GM21786 (cell line): Measurements from ENCODE around the gene ZNF316.
"Not testable (repeated sequence)": the region's sequence is repeated elsewhere in the genome, so short reads cannot be mapped to it uniquely, and the experiment has no call there.

Source experiments
- ATAC-seq: cut with Tn5 transposase; IDR thresholded peaks from one replicate; pipeline ENCODE4 v1.9.1; 2021; ENCODE audit not compliant: unreplicated experiment

ZNF316 gene

DNA sequence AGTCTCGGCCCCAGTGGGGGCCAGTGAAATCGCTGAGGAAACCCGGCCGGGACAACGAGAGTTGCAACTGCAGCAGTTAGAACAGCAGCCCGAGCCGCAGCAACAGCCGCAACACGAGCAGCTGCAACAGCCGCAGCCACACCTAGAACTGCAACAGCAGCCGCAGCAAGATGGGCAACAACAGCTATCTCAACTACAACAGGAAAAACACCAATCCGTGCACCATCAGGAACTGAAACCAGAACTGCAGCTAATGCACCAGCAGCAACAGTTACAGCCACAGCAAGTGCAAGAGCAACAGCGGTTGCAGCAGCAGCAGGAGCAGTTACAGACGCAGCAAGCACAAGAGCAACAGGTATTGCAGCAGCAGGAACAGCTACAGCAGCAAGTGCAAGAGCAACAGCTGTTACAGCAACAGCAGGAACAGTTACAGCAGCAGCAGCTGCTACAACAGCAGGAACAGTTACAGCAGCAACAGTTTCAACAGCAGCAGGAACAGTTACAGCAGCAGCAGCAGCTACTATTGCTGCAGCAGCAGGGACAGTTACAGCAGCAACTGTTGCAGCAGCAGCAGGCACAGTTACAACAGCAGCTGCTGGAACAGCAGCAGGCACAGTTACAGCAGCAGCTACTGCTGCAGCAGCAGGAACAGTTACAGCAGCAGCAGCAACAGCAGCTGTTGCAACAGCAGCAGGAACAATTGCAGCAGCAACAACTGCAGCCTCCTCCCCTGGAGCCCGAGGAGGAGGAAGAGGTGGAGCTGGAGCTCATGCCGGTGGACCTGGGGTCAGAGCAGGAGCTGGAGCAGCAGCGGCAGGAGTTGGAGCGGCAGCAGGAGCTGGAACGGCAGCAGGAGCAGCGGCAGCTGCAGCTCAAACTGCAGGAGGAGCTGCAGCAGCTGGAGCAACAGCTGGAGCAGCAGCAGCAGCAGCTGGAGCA is 15.7 kb upstream of the ZNF316 start:
- no peak for ATAC-seq

DNA sequence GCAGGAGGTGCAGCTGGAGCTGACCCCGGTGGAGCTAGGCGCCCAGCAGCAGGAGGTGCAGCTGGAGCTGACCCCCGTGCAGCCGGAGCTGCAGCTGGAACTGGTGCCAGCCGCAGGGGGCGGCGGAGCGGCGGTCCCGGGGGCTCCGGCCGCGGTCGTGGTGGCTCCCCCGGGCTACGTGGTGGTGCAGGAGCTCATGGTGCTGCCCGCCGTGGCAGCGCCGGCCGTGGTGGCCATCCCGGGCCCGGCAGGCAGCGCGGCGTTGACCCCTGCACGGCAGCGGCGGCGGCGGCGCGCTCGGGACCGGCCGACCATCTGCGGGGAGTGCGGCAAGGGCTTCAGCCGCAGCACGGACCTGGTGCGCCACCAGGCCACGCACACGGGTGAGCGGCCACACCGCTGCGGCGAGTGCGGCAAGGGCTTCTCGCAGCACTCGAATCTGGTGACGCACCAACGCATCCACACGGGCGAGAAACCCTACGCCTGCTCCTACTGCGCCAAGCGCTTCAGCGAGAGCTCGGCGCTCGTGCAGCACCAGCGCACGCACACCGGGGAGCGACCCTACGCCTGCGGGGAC is 14.9 kb upstream of the ZNF316 start:
- no peak for ATAC-seq

DNA sequence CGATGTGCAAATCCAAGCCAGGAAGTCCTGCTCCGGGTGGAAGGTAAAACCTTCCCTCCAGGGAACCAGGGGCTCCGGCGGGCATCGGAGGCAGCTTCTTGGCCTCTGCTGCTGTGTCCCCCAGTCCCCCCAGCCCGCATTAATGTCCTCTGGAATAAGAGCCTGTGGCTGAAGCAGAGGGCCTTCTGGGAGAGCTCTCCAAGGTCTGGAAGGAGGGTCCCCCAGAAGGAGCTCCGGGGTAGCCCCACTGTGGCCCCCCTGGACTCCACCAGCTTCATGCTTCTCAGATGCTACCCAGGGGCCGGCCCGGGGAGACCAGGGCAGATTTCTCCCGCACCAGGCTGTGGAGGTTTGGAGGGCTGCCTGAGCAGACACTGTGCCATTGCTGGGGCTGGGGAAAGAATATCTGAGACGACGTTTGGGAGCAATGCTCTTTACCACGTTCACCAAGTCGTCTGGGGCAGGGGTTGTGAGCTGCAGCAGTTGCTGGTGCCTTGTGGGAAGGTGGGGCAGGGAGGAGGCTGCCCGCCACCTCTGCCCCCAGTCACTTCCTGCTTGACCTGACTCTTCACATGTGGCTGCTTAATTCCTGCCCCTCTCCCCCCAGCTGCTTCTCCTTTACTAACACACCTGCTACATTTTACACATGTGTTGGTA is 13.4 kb upstream of the ZNF316 start:
- peak; percentile 58 for ATAC-seq

DNA sequence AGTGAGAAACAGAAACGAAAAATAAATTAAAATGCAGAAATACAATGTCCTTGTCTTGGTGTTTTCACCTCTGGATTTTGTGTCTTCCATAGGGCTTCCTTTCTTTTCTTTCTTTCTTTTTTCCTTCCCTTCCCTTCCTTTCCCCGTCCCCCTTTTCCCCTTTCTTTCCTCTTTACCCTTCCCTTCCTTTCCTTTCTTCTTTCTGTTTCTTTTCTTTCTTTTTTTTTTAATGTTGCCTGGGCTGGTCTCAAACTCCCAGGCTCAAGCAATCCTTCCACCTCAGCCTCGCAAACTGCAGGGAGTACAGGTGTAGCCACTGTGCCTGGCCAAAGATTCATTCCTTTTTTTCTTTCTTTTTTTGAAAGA is 12.9 kb upstream of the ZNF316 start:
- ATAC-seq: no peak

DNA sequence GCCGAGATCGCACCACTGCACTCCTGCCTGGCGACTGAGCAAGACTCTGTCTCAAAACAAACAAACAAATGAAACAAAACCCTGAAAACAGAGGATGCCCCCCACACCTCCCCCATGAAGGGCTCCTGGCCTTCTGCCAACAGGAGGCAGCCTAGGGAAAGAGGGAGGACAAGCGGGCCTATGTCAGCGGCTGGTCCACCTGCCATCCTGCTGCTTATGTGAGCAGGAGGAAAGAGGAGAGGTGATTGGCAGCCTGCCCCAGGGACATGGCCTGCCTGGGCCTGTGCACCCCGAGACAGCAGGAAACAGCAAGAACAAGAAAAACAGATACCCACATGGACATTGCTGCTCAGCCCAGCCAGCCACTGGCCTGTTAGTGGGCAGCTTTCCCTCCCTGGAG is 9.1 kb upstream of the ZNF316 start:
- ATAC-seq: no peak

DNA sequence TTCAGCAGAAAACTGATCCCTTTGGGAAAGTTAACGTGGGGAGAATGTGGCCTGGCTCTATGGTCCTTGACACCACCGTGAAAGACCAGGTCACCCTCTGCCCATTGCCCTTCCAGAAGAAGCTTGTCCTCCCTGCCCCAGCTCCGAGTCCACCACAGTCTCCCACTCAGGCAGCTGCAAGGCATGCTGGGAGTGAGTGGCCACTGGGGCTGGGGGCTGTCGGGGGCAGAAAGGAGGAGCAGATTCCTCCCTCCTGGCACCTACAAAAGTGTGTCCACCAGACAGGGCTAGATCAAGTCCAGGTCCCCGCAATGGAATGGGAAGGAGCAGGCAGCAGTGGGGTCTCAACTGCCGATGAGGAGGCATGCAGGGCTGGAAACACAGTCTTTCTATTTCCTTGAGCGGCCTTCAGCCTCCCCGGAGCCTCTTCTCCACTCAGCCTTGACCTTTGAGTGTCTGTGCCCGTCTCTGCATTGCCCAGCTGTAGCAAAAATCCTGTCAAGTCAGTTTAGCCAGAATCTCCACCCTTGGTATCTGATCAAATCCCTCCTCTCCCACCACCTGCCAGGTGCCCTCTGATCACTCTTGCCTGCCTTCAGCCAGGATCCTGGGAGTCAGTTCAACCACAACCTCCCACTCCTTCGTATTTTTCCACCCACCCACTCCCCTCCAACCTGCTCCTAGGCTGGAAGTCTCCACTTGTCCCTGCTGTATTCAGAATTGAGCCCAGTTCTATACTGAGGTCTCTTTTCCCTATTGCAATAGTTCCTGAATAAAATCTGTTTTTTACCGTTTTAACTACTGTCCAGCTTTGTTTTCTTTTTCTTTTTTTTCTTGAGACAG is 6.9 kb upstream of the ZNF316 start:
- ATAC-seq: no peak

DNA sequence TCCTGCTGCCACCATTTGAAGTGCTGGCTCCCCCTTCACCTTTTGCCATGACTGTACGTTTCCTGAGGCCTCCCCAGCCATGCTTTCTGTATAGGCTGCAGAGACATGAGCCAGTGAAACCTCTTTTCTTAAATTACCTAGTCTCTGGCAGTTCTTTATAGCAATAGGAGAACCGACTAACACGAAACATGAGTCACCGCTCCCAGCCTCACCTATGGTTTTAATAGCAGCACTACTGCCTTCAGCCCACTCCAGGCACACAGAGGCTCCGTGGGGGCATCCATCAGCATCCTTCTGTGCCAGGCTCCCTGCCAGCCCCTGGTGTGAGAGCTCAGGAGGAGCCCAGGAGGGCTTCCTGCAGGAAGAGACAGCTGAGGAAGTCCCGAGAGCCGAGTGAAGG is 5.5 kb upstream of the ZNF316 start:
- ATAC-seq: no peak

DNA sequence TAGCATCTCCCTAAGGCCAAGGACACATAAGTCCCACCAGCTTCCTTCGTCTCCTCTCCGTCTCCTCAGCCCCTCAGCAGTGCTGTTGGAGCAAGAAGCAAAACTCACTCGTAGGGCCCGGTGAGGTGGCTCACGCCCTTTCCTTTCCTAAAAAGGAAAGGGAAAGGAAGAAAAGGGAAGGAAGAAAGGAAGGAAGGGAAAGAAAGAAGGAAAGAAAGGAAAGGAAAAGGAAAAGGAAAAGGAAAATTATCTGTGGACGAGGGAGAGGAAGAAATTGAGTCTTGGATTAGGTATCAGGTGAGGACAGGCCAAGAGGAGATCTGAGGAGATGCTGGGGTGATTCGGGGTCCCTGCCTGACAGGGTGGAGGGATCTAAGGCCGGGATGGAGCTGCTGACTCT is 3.1 kb upstream of the ZNF316 start:
- ATAC-seq: no peak

DNA sequence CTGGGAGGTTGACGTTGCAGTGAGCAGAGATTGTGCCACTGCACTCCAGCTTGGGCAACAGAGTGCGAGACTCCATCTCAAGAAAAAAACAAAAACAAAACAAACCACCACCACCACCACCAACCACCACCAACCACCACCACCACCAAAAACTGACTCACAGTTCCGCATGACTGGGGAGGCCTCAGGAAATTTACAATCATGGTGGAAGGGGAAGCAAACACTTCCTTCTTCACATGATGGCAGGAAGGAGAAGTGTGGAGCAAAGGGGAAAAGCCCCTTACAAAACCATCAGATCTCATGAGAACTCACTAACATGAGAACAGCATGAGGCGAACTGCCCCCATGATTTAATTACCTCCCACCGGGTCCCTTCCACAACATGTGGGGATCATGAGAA is 2.1 kb upstream of the ZNF316 start:
- ATAC-seq: not testable (repeated sequence)

DNA sequence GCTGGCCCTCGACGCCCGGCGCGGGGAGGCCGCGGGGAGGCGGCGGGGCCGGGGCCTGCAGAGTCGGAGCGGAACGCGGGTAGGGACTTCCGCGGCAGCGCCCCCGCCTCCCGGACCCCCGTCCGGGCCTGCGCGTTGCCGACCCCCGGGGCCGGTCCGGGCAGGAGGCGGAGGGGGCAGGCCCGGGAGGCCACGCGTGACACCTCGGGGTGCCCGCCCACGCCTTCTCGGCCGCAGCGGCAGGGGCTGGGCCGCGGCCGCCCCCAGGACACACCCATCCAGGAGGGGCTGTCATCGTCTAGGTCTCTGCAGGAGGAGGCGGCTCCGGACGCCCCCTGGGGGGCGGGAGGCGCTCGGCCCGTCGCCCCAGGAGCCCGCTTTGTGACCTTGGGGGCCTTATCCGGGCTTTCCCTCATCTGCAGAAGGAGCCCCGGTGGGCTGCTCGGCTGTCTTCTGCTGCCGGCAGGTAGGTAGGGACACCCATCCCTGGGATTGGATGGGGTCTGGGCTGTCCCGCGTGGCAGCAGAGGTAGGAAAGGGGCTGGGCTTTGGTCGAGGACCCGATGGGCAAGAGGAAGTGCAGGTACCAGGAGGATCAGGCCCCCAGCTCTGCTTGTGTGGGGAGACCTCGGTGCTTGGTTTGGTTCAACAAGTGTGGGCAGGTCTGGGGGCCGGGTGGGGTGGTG is 569 bp downstream of the ZNF316 start:
- ATAC-seq: peak; percentile 85

DNA sequence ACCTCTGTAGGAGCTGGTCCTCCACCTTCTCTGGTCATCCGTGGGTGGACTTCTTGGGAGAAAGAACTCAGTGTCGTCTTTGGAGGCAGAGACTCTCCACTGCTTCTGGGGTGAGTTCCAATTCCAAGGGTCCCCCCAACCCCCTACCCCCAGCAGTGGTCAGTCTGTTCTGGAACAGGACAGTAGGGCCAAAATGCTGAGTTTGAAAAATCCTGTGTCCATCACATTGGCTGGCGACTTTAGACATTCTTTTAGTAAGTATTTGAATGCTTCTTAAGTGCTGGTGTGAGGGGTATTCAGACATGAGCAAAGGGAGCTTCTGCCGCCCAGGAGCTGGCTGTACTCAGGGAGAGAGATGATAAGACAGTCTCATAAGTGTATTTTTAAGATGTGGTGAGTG is 1.9 kb downstream of the ZNF316 start:
- no peak for ATAC-seq

DNA sequence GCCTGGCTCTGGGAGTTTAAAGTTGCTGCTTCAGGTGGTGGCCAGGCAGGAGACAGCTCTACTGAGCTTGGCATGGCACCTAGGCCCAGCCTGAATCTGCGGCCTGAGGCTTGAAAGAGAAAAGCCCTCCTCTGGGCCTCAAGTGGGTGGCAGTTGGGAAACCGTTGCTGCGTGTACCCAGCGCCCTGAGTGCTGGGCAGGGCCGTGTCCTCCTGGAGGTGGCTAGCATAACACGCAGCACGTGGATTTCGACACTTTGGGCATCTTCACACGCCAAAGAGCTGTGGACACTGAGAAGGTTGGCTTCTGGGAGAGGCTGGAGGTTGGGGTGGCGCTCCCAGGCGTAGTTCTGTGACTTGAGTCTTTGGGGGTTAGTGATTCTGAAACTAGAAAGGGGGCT is 2.5 kb downstream of the ZNF316 start:
- no peak for ATAC-seq

DNA sequence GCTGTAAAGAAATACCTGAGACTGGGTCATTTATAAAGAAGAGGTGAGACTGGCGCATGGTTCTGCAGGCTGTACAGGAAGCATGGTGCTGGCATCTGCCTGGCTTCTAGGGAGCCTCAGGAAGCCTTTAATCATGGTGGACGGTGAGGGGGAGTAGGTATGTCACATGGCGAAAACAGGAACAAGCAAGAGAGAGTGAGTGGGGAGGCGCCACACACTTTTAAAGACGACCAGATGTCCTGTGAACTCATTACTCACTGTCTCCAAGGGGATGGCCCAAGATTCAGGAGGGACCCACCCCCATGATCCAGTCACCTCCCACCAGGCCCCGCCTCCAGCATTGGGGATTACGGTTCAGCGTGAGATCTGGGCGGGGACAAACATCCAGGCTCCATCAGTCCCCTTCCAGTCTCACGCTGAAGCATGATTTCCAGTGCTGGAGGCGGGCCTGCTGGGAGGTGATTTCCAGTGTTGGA is 3.2 kb downstream of the ZNF316 start:
- no peak for ATAC-seq

DNA sequence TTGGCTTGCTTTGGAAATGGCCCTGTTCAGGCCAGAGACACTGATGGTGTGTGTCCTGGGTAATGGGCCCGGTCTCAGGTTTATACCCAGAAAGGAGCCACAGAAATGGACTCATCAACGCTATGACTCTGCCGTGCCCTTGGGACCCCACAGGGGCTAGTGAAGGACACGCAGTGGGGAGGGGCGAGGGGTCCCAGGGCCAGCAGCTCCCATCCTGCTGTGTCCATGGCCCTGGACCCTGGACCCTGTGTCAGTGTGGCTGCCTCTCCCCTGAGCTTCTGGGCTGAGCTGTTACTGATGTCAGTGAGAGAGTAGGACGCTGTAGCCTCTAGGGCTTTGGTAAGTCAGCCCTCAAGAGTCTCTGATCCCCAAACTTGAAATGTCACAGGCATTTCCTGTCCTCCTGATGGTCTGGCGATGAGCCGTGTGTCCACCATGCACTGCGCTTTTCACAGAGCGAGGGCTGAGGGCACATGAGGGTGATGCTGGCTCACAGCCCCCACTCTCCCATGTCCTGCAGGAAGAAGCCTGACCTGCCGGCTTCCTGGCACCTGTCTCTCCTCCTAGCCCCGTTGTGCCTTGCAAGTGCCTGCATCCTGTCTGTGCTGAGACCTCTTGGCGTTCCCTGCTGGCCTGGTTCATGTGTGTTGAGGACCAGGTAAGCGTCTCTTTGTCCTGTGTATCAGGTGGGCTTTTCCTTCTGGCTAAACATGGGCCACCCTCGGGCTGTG is 4.4 kb downstream of the ZNF316 start:
- ATAC-seq: no peak

DNA sequence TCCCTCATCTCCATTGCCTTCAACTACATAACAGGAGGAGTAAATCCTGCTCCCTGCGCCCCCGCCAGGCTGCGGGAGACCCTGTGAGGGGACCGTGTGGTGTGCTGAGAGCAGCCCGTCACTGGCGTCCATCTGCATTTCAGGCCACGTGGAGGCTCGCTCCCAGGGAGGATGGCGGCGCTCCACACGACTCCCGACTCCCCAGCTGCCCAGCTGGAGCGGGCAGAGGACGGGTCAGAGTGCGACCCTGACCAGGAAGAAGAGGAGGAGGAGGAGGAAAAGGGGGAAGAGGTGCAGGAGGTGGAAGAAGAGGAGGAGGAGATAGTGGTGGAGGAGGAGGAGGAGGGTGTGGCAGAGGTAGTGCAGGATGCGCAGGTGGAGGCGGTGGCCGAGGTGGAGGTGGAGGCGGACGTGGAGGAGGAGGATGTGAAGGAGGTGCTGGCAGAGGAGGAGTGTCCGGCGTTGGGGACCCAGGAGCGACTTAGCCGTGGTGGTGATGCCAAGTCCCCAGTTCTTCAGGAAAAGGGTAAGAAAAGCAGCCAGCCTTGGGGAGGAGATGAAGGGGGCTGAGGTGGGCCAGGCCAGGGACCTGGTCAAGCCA is 5.2 kb downstream of the ZNF316 start:
- ATAC-seq: no peak

DNA sequence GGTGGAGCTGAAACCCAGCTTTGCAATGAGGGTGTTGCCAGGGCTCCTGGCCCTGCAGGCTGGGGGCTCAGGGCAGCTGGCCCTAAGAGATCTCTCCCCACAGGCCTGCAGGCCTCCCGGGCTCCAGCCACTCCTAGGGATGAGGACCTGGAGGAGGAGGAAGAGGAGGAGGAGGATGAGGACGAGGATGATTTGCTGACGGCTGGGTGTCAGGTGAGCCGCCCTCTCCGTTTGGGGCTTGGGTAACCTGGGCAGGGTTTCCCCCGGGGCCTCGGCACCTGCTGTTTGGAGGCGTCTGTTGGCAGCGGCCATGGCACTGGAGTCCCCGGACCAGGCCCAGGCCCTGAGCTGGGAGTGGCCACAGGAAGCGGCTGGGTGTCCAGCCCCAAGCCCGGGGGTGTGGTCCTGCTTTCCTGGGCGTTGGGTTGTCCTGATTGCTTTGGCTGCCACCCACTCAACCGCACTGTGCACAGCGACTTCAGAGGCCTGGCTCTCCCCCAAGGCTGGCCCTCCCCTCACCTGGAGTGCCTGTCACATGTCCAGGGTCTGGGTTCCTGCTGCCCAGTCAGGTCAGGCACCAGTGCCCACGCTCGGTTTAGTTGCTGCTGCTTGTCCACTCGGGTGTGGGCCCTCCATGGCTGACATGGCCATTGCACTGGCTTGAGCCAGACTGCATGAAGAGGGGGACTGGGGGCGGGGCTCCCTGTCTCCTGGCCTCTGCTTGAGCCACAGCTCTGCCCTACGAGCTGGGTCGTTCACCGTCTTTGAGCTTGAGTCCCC is 5.9 kb downstream of the ZNF316 start:
- ATAC-seq: no peak

DNA sequence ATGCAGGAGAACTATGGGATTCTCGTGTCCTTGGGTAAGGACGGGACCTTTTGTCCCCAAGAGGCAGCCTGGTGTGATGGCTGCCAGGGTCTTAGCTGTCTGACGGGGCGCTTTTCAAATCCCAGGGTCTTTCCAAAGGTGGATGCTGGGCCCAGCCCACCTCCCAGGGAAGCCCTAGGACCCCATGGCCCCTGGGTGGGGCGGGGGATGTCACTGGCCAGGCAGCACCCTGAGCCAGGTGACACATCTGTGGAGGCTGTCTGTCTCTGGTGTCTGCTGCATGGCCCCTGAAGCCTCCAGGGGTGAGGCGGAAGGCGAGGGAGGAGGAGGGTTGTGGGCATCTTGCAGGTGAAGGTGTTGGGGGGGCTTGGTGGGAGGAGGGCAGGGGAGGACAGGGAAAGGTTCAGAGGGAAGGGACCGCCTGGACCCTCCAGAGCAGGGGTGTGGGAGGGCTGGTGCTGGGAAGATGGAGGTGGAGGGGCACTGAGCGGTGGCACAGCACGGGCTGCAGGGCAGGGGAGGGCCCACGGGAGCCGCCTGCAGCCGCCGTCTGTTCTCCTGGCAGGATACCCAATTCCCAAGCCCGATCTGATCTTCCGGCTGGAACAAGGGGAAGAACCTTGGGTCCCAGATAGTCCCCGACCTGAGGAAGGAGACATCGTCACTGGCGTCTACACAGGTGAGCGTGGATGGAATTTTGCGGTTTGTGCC is 7.0 kb downstream of the ZNF316 start:
- no peak for ATAC-seq

DNA sequence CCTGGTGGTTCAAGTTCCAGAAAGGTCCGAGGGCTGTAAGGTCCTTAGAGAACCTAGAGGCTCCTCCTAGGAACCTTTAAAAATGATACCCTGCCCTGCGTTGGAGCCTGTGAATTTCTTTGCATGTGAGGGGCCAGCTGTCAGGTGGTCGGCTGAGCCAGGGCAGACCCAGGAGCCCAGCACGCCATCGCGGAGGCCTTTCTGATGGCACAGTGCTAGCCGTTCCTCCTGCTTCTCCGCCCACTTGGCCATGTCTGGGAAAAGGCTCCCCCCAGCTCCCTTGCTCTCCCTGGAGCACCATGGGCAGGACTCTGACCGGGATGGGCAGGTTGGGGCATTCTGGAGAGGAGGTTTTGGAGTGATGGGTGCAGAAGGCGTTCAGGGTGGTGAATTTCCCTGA is 7.6 kb downstream of the ZNF316 start:
- no peak for ATAC-seq
